ENCODE results near the gene SH3YL1.

Gene SH3YL1

DNA sequence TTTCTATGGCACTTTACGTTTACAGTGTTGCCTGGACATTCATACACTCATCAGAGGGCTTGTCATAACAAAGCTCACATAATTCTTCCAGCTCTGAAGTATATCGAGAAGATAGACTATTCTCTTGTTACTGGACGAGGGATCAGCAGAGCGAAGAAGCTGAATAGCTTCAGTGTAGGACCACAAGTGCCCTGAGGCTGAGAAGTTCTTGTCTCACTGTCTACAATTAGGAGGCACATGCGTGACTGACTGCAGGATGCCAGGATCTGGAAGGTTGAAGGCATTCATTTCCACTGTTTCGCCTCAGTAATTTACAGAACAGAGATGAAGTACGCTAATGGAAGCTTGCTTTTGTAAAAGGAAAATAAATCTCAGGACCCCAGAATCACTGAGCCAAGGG, 9.6 kb downstream of the SH3YL1 start:
- no peak for DNase-seq

DNA sequence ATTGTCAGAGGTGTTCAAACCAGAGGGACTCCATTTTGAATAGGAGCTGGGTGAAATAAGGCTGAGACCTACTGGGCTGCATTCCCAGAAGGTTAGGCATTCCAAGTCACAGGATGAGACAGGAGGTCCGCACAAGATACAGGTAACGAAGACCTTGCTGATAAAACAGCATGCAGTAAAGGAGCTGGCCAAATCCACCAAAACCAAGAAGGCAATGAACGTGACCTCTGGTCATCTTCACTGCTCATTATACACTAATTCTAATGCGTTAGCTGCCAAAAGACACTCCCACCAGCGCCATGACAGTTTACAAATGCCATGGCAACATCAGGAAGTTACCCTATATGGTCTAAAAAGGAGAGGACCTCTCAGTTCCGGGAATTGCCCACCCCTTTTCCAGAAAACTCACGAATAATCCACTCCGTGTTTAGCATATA, 10.6 kb downstream of the SH3YL1 start:
- DNase-seq = no peak

DNA sequence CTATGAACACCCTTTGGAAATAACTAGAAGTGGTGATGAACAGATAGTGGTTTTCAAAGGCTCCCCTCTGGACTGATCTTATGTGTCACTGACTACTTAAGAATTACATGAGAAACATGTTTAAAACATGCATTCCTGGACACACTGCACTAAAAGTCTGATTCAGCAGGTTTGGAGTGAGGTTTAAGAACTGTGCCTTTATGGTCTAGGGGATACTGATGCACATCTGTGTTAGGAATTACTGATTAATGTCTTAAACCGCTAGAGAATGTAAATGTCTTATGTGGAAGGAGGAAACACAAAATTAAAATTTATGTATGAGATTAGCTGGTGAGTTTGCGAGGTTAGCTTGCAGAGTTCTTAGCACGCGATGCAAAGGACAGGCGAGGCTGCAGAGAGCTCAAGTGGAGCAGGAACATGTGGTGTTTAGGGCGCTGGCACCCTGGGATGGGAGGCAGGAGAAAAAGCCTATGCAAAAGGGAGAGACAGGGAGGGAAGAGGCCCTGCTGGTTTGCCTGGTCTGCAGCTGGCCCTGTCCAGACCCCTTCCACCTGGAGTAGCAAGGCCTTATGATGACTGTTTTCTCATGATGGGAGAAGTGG, 11.7 kb downstream of the SH3YL1 start:
- no peak for DNase-seq

DNA sequence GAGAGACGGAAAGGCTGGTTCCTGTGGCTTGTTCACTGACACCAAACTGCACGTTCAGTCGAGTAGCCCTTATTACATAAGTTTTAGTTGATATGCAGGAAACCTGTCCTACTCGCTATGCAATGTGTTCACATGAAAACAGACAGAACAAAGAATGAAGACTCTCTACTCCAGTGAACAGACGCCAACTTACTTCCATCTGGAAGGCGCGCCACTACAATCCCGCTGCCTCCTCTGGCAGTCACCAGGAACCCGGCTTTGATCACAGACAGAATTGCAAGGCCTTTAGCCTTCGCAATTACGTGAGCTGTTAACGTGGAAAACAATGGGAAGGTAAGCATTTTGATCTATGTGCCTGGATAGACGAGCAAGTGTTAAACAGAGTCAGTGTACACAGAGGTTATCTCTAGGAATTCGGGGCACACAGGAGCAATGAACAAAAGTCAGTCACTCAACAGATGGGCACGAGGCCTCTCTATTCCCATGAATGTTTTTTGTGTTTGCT, 14.2 kb downstream of the SH3YL1 start:
- no peak for DNase-seq

DNA sequence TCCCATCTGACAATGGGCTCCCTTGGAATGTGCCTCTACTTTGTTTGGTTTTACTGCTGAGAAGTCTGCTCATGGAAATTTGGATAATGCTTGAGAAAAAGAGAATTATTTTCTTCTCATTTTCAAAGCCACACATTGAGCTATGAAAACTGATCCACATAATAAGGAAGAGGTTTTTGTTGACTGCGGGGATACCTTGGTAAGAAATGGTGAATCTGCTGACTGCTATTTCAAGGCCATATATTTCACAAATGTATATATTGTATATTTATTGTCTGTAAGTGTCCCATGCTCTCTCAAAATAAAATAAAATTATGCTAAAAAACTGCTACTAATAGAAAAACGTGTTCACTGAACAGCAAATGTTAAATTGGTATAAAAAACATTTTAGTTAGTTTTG, 15.1 kb downstream of the SH3YL1 start:
- DNase-seq = no peak

DNA sequence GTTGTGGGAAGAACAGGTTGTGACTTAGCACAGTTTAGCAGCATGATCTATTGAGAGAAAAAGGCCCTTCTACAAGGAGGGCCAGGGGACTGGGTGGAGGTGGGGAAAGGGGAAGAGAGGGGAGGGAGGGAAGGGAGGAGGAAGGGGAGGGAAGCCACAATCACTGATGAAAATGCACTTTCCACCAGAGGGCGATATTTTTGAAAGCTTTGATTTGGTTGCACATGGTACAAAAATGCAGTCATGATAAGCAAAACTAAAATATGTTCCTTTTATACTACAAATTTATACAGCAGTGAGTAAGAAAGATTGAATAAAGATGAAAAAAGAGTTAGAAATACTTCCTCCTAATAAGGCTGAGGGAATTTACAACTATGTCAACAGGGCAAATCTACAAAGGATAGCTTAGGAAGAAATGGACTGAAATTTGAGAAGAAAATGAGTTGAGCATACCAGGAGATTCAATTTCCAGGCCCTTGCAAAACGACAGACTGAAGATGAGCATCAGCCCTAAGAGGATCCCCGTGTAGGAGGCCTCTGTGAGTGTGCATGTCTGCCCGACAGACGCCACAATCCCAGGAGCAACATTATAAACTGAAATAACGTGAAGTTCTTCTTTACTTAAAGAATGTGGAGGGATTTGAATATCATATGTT, 17.2 kb downstream of the SH3YL1 start:
- peak; percentile 74 for DNase-seq

DNA sequence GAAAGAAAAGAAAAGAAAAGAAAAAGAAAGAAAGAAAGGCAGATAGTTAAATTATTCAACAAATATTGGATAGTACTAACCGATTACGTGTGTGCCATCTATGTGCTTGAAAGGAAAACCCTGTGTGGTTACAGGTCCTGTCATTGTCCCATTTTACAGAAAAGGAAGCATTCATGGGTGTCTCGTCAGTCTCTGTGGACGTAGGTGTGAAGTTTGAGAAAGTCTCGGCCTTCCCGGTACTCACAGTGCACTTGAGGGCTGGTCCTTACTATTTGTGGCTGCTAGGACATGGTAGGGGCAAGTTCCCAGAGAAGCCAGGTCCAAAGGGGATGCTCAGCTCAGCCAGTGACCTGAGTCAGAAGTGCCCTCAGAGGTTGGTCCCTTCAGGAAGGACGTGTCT, 19.3 kb downstream of the SH3YL1 start:
- no peak for DNase-seq

DNA sequence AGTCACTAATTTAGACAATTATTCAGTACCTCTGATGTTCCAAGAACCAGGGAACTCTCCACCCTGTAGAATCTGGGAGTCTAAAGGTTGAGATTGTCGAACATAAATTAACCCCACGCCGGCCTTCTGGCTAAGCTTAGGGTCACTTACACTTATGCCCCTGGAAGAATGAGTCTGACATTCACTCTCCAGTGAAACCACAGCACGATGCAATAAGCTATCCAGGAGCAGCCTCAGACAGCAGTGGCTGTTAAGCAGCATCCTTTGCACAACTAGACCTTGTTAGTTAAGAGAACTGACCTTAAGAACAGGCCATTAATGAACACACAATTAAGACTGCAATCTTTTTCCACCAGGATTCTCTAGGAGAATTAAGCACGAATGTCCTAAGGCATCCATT, 25.0 kb downstream of the SH3YL1 start:
- no peak for DNase-seq

DNA sequence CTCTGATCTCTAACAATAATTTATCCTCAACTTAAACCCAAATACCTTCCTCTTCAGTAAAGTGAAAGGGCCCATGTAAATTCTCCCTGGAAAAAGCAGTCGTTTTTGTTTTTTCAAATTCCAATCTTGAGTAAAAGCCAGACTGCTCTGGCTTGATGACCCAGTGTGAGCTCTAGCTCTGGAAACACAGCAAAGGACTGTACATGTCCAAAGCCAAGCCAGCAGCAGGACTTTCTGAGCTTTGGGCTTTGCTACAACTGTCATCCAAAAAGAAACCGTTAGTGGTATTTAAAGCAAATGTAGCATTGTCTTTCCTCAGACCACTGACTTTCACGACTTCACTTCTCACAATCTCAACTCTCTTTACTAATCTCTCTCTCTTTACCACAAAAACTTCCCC, 25.4 kb downstream of the SH3YL1 start:
- no peak for DNase-seq

DNA sequence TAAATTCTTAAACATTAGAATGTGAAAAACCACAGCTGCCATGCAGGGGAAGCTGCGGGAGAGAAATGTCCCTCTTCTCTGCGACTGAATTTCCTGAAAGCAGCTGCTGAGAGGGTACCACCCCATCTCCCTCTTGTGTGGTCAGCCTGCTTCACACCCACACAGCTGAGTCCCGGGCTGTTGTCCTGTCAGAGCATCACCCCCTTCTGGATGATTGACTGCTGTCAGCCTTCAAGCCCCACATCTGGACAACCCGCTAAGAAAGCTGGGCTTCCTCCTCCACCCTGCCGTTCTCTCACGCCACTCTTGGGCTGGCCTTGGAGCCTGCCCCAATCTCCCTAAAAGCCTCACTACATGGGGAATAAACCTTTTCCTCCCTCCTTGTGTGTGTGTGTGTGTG, 26.0 kb downstream of the SH3YL1 start:
- no peak for DNase-seq

DNA sequence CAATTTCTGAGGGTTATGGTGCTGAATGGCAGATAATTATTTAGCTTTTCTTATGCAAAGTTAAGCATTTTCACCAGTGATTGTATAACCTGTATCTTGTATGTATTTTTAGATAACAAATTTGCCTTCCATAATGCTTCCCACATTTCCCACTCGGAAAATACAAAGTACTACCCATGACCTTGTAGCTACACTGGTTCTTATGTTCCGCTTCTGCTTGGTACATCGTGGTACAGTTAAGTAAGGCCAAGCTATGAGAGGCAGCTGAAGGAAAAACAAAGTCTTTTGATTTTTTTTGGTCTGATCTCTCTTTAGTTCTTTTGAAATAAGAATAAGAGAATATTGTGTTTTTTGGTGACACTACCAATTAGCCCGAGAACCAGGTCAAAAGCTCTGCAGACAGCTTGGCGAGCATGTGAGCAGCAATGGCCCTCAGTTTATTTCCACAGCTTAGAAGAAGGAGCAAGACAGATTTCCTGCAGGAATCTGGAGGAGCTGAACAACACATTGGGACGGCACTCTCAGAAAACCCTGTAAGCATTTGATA, 26.8 kb downstream of the SH3YL1 start:
- DNase-seq = no peak

DNA sequence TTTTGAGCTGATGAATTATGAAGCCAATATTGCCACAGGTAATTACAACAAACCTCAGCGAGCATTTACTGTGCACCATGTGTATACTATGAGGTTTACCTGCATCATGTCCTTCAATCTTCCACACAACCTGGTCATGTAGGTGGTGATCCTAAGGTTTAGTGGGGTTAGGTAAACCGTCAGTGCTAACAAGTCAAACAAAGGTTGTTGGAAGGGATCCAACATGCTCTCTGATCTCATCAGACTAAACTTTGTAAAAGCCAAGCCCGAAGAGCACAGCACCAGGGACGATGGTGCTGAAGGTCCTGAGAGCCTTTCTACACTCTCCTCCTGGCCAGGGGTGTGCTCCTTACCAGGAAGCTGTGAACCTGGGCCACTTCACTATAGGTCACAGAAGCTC, 29.4 kb downstream of the SH3YL1 start:
- no peak for DNase-seq

DNA sequence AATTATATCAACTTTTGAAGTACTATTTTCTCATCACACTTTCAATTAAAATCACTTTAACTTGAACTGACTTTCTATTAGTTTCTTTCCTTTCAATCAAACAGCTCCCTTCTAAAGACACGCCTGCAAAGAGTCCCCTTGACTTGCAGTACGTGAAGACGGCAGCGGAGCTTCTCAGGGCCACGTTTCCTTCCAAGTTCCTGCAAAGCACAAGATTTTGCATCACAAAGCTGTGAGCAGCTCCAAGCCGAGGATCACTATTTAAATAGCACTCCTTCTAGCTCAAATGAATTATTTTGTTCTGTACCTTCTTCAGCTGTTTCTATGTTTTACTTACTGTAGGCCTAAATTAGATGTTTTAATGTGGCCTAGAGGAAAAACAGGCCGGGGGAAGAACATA, 30.8 kb downstream of the SH3YL1 start:
- no peak for DNase-seq

DNA sequence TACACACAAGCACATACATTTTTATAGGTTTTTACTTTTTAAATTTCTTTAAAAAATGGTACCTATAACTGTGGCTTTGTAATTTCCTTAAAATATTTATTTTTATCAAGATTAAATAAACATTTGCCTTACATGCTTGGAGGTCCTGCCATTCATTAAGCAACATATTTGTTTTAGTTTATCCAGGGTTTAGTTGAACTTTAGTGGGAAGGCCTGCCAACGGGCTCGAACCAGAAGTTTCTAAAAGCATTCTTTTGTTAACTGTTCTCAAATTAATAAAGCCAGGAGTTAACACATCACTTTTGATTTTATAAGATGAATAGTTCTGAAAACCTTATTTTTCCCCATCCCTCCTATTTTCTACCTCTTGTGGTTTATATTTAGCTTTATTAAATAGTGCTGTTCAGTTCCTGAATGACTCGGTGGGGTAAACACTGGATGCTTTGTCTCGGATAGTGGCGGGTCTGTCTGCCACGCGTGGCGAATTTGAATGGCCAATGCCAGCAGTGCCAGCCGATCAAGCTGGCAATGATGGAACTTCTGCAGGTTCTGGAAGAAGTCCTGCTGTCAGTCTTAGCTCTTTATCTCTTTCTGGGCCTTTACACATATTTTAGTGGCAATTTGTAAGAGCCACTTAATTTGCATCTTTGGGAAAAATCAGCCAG, 32.2 kb downstream of the SH3YL1 start:
- no peak for DNase-seq

DNA sequence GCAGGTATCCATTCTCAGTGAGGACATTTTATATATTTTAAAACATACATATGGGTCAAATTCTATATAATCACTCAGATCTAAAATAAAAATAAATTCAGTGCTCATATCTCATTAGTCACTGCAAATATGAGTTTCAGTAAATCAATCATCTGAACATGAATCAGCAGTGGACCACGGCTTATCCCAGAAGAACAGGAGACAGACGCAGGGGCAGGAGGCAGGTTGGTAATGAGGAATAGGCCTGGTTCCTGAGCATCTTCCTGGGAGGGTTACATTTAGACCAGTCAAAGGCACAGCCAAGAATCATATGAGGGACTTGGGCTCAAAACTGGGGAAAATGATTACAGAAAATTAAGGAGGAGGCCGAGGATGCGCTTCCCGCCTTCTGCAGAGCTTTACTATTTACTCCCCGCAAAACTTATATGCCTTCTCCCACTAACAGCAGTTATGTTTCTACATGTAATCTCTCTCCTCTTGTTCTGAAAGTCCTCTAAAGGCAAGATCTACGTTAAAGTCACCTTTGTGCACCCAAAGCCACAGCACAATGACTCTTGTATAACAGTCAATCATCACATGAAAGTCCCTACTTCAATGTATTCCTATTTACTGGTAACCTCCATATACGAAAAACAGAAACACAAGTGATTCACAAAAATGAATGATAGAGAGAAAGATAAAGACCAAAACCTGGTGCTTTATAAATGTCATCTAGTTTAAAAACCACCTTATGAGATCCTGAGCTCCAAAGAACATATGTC, 35.1 kb downstream of the SH3YL1 start:
- no peak for DNase-seq

DNA sequence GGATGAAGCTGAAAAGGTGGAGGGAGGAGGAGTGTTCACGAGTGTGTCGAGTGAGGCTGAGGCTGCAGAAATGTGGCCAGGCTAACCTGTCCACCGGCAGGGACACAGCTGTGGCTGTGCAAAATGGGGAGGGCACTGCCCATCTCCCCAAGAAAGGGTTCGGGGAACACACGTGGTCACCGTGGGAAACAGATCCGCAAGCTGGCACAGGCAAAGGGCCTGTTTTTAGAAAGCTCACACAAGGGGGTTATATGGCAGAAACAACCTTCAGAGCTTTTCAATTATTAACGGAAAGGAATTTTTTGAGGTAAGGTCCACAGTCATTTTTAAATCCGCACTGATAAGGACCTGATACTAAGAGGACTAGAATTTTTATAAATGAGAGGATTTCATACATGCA, 35.7 kb downstream of the SH3YL1 start:
- no peak for DNase-seq

DNA sequence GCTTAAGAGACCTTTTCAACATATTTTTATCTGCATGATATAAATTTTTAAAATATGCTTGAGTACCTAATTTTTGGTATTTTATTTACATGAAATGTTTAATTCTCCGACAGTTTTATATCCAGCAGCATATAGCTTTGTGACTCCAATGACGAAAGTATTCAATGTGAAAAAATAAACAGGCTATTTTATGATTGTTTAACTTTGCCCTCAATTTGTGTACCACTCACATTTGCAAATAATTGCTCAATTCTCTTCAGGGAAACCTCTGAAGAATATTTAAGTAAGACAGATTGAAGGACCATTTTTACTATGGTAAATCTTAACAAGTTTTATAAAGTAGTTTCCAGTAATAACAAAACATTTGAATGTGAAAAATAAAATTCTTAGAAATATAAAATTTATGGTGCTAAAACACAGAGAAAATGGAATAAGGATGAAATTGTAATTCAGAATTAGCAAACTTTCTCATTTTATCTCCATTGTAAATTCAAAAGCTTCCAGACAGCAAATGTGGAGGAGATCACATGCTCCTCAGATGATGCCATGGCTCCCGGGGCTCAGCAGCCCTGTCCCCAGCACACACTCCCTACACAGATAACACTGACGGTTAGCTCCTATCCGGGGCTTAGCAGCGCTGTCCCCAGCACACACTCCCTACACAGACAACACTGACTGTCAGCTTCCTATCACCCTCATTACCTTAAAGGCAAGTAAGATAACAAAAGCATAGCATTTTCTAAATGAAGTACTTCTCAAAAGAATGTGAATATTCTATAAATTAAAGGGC, 39.7 kb downstream of the SH3YL1 start:
- DNase-seq = no peak

DNA sequence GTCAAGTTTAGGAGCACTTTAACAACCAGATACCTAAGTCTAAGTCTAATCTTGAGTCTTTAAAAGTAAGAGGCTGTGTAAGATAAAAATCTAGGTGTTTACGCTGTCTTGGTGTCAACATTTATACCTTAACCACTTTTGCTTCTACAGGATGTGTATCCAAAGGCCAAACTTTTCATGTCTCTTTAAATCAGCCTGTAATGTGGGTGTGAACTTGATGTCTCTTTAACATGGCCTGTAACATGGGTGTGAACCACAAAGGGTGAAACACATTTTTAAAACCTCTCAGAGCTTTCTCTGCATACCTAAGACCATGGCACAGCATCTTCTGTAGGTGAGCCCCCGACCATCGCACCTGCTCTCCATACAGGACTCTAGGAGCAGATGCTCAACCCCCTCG, 40.4 kb downstream of the SH3YL1 start:
- no peak for DNase-seq

DNA sequence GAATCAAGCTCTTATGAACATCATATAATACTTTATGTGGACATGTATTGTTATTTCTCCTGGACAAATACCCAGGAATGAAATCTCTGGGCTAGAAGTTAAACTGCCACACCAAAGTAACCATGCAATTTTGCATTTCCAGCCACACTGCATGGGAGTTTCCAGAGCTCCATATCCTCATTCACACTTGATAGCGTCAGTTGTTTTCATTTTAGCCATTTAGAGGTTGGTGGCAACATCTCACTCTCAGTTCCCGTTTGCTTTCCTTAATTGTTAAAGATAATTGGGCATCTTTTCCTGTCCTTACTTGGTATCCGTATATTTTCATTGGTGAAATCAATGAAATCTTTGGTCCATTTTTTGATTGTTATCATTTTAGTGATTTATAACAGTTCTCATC, 47.8 kb downstream of the SH3YL1 start:
- DNase-seq = no peak

DNA sequence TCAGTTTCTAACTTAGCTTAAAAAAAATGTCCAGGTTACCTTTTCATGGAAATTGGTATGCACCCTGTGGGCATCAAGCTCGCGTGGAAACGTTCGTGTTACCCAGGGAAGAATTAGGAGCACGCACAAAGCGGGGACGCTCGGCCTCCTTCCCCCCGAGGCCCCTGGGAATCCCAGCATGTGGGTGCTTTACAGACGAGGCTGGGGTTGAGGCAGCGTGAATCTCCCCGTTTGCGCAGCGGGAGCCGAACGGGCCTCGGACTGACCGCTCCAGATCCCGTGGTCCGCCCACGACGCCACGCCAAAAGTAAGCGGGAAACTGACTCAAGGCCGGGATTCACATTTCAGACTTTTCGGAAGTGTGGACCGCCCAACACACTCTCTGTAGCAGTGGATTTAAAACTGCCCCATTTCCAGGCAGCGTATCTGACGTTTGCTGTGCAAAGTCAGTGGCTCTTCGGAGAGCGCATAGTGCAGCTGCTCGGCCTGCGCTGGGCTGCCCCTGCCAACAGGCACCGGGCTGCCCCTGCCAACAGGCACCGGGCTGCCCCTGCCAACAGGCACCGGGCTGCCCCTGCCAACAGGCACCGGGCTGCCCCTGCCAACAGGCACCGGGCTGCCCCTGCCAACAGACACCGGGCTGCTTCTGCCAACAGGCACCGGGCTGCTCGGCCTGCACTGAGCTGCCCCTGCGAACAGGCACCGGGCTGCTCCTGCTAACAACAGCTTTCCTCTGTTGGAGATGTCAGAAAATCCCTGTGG, 49.7 kb downstream of the SH3YL1 start:
- DNase-seq = no peak

DNA sequence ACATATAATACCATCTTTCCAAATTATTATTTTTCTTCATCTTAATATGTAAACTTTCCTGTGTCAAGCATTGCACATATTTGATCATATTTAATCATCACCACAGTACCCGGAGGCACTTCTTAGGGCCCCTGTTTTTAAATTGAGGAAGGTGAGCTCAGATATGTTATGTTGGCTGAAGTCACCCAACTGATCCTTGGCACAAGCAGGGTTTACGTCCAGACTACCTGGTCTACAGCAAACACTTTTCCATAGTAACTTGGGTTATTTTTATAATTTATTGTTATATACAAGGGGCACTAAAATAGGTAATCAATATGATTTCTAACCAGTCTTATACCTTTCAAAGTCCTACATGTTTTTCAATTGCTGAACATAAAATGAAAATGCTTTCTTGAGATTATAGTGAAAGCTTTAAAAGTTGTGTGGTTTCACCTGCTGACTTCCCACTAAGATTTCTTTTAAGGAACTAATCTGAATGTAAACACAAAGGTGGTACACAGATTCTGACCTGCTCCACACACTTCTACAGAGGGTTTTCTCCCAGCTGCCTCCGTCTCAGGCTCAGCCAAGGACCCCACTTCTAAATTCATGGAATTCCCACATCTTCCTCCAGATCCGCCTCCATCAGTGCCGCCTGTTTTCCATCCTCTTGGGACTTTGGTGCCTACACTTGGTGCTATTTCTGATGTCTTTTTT, 52.2 kb downstream of the SH3YL1 start:
- DNase-seq = no peak

All from NCI-H2171 treated with DMSO at 0.1 percent for 48 hours (cell line).